Measurements from ENCODE around the gene ADIPOR2. TPM values are rescaled to one million over a fixed set of nuclear protein-coding genes. Genes with fewer than 3 reads are reported as not detected.

The ADIPOR2 gene
- total and polyA plus RNA-seq, 10 of the 15 experiments (the other 5 are each of a cell fraction or from before 2014, with no cell fraction given), result 8.6 to 65.0 (median 38.0) TPM

DNA sequence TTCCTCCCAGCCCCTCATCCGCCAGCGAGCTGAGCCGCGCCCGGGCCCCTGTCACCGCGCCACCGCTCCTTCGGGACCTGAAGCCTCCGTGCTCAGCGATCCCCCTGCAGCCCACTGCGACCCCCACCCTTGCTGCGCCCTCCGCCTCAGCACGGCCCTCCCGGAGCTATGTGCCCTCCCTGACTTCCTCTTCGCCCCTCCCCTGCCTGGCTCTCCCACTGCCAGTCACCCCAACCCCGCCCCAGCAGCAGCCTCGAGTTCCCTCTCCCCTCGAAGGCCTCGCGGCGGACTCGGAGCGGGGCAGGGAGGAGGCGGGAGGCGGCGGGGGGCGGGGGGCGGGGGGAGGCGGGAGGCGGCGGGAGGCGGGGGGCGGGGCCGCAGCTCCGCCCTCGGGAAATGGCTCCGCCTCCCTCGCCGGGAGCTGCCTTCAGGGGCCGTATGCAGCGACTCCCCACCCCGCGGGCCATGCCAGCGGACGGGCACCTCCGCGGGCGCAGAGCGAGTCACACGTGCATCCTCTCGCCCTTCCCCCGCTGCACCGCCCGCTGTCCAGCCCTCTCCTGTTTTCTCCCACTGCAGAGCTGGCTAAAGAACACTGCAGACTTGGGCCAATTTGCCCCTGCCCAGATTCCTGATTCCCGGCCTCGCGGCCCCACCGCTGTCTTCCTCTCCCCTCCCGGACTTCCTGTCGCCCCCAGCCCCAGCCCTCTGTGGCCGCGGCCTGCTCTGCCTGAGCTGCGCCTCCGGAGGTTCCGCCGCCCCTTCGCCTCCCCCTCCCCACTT lies 29.1 kb upstream of the ADIPOR2 start (continued):
- TF ChIP-seq E4F1 (IDR thresholded peaks at IDR 0.05; ENCODE audit: borderline replicate concordance, partially characterized antibody) (no peak), SRF (IDR thresholded peaks at IDR 0.05; ENCODE audit: low read depth in 2 of 2, low read length in 2 of 2) (no peak), E2F8 (IDR thresholded peaks at IDR 0.05; ENCODE audit: low read depth, partially characterized antibody) (no peak), CBFB (IDR thresholded peaks at IDR 0.05; ENCODE audit: low read depth) (no peak), NFYB (IDR thresholded peaks at IDR 0.05; ENCODE audit: insufficient read depth, low read depth, low read length) (no peak), NR2F1 (conservative IDR thresholded peaks at IDR 0.05) (no peak), FOS (IDR thresholded peaks at IDR 0.05; ENCODE audit: borderline replicate concordance, extremely low read depth, insufficient read length) (no peak), JUNB (IDR thresholded peaks at IDR 0.05) (no peak), TCF3 (IDR thresholded peaks at IDR 0.05; ENCODE audit: borderline replicate concordance, insufficient read depth, low read depth, low read length) (0 out of 2 replicates have a peak, but pooled peaks have one; percentile 54), PAX5 (IDR thresholded peaks at IDR 0.05; ENCODE audit: borderline replicate concordance, low read depth, low read length) (0 out of 2 replicates have a peak, but pooled peaks have one; percentile 23), MXI1 (IDR thresholded peaks at IDR 0.05; ENCODE audit: low read depth, low read length) (peak; percentile 67; the same call in 1 of the 2 replicates), POU2F2 (IDR thresholded peaks at IDR 0.05; ENCODE audit: borderline replicate concordance, low read depth, low read length) (no peak), TBL1XR1 (IDR thresholded peaks at IDR 0.05; ENCODE audit: low read depth, low read length) (no peak), PKNOX1 (IDR thresholded peaks at IDR 0.05) (peak; percentile 80), GATAD2B (conservative IDR thresholded peaks at IDR 0.05; ENCODE audit: low read depth) (peak; percentile 85), CHD2 (IDR thresholded peaks at IDR 0.05; ENCODE audit: borderline replicate concordance, low read depth, low read length) (peak; percentile 57), EGR1 (IDR thresholded peaks at IDR 0.05; ENCODE audit: borderline replicate concordance in 1 of 2, low read depth in 2 of 2, low read length in 2 of 2) (0 out of 3 replicates have a peak, but pooled peaks of 1 of the 2 experiments have one; percentile 8), YBX1 (IDR thresholded peaks at IDR 0.05) (no peak), GABPA (IDR thresholded peaks at IDR 0.05; ENCODE audit: low read depth) (no peak)
- TF ChIP-seq, protein P1, sequence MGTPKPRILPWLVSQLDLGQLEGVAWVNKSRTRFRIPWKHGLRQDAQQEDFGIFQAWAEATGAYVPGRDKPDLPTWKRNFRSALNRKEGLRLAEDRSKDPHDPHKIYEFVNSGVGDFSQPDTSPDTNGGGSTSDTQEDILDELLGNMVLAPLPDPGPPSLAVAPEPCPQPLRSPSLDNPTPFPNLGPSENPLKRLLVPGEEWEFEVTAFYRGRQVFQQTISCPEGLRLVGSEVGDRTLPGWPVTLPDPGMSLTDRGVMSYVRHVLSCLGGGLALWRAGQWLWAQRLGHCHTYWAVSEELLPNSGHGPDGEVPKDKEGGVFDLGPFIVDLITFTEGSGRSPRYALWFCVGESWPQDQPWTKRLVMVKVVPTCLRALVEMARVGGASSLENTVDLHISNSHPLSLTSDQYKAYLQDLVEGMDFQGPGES (IDR thresholded peaks at IDR 0.05), result no peak
- TF ChIP-seq, protein P2, sequence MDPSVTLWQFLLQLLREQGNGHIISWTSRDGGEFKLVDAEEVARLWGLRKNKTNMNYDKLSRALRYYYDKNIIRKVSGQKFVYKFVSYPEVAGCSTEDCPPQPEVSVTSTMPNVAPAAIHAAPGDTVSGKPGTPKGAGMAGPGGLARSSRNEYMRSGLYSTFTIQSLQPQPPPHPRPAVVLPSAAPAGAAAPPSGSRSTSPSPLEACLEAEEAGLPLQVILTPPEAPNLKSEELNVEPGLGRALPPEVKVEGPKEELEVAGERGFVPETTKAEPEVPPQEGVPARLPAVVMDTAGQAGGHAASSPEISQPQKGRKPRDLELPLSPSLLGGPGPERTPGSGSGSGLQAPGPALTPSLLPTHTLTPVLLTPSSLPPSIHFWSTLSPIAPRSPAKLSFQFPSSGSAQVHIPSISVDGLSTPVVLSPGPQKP (IDR thresholded peaks at IDR 0.05; ENCODE audit: low read depth, low read length), result no peak

Measured in GM12878 (cell line).